HG03066 (cell line): Measurements from ENCODE around the gene OTP.
"Not testable (repeated sequence)": the region's sequence is repeated elsewhere in the genome, so short reads cannot be mapped to it uniquely, and the experiment has no call there.

ENCODE experiments used
- ATAC-seq: cut with Tn5 transposase; IDR thresholded peaks from one replicate; pipeline ENCODE4 v1.9.1; 2021; ENCODE audit warnings: low read depth; ENCODE audit not compliant: unreplicated experiment

The OTP gene

DNA sequence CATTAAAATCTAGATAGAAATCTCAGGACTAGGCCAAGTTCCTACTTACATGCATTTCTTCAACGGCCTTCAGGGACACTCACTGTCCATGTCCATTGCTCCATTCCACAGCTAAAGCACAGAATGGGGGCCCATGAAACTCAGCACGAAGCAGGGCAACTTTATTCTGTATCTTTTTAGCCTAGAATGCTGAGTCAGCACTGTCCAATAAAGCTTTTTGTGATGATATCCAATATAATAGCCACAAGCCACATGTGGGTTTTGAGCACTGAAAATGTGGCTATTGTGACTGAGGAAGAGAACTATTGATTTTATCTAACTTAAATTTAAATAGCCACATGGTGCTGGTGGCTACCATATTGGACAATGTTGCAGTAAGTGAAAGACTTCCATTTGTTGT is 21.6 kb downstream of the OTP start:
- ATAC-seq = no peak

- ATAC-seq = not testable (repeated sequence)
Observed at GRCh38 chr5:77608927-77609326, 29.6 kb downstream of the OTP start.

- ATAC-seq = no peak
Observed at GRCh38 chr5:77607324-77607723, 31.2 kb downstream of the OTP start.

GRCh38 chr5:77606279-77606678 is 32.2 kb downstream of the OTP start:
- no peak for ATAC-seq

- ATAC-seq = no peak
Observed at GRCh38 chr5:77599679-77600078, 38.8 kb downstream of the OTP start.

DNA sequence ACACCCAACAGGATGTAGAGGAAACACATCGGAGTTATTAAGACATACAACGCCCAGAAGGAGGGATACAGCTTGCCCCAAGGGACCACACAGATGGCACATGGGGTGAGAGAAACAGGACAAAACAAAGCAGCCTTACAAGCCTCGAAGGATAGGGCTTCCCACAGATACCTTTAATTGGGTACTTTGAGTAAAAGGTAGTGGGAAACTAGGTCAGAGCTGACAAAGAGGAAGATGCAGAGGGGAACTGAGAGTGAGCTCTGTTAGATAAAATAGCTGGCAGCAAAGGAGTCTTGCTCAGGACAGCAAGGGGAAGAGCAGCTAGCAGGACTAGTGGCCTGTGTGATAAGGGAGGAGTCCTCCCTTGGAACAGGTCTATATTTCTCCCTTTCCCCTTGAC is 48.2 kb downstream of the OTP start:
- no peak for ATAC-seq

- no peak for ATAC-seq
Observed at GRCh38 chr5:77588175-77588574, 50.3 kb downstream of the OTP start.

GRCh38 chr5:77586101-77586500 is 52.4 kb downstream of the OTP start:
- no peak for ATAC-seq

GRCh38 chr5:77582143-77582542 is 56.4 kb downstream of the OTP start:
- ATAC-seq = not testable (repeated sequence)
